Hepatocyte (in vitro differentiated cells): Measurements from ENCODE around the gene RPS6KL1. TPM values are rescaled to one million over a fixed set of nuclear protein-coding genes. Genes with fewer than 3 reads are reported as not detected.

Source experiments
- DNase-seq: peaks from one replicate; pipeline ENCODE4 v3.0.0-alpha.2; 2016; ENCODE audit warnings: low spot score
- H2AFZ ChIP-seq: fragments of 200-600 bp; sonication (generic); 2 replicates; pipeline ENCODE4 v1.6.0; 2016; ENCODE audit warnings: antibody characterized with exemption, mild to moderate bottlenecking
- H3K27ac ChIP-seq: fragments of 200-600 bp; sonication (generic); 2 replicates; pipeline ENCODE4 v1.5.1; 2016; ENCODE audit warnings: mild to moderate bottlenecking
- H3K27me3 ChIP-seq: fragments of 200-600 bp; sonication (generic); 2 replicates; pipeline ENCODE4 v1.6.1; 2016
- H3K36me3 ChIP-seq: fragments of 200-600 bp; sonication (generic); replicated peaks from 2 replicates; pipeline ENCODE4 v1.5.1; 2016; ENCODE audit warnings: low read depth; ENCODE audit not compliant: insufficient read depth
- H3K4me1 ChIP-seq: fragments of 200-600 bp; sonication (generic); 2 replicates; pipeline ENCODE4 v1.5.1; 2016; ENCODE audit warnings: mild to moderate bottlenecking, moderate library complexity; ENCODE audit not compliant: insufficient read depth
- H3K4me2 ChIP-seq: fragments of 200-600 bp; sonication (generic); 2 replicates; pipeline ENCODE4 v1.6.0; 2016
- H3K4me3 ChIP-seq: fragments of 200-600 bp; sonication (generic); 2 replicates; pipeline ENCODE4 v1.5.1; 2016; ENCODE audit warnings: mild to moderate bottlenecking
- H3K79me2 ChIP-seq: fragments of 200-600 bp; sonication (generic); 2 replicates; pipeline ENCODE4 v1.6.0; 2017; ENCODE audit warnings: mild to moderate bottlenecking
- H3K9me2 ChIP-seq: fragments of 200-600 bp; sonication (generic); replicated peaks from 2 replicates; pipeline ENCODE4 v1.6.0; 2017; ENCODE audit warnings: mild to moderate bottlenecking; ENCODE audit not compliant: insufficient read depth
- H3K9me3 ChIP-seq: fragments of 200-600 bp; sonication (generic); 2 replicates; pipeline ENCODE4 v1.5.1; 2016; ENCODE audit warnings: low read depth, mild to moderate bottlenecking
- H4K20me1 ChIP-seq: fragments of 200-600 bp; sonication (generic); 2 replicates; pipeline ENCODE4 v1.6.0; 2016; ENCODE audit warnings: mild to moderate bottlenecking; ENCODE audit not compliant: insufficient read depth, poor library complexity, severe bottlenecking
- EZH2 ChIP-seq: fragments of 200-600 bp; sonication (generic); IDR thresholded peaks from 2 replicates; pipeline ENCODE4 v1.6.1; 2016; ENCODE audit warnings: antibody characterized with exemption, mild to moderate bottlenecking, borderline replicate concordance
- EZH2phosphoT487 ChIP-seq: fragments of 200-600 bp; sonication (generic); IDR thresholded peaks from one replicate; pipeline ENCODE4 v1.6.1; 2018; ENCODE audit warnings: antibody characterized with exemption, mild to moderate bottlenecking, low read depth, moderate library complexity; ENCODE audit not compliant: unreplicated experiment, severe bottlenecking
- WGBS: methylation state at CpG from one replicate; pipeline ENCODE4 v1.1.6; 2016; ENCODE audit warnings: low lambda C conversion rate; ENCODE audit errors: missing lambda C conversion rate; 5-methylcytosine and 5-hydroxymethylcytosine counted together
- polyA plus RNA-seq: library from polyadenylated mRNA; unstranded; fragments of >200 nt; fragmentation: Nextera tagmentation; extraction: Ambion mirVana; gene quantifications from 2 replicates; pipeline ENCODE4 v1.2.1, GENCODE V29; 2016
- total RNA-seq: library from RNA; depleted of rRNA; stranded (reverse); fragments of >200 nt; gene quantifications from 2 replicates; pipeline ENCODE4 v1.2.3, GENCODE V29; 2014
- TF ChIP-seq, protein P1 (sequence below): fragments of 200-600 bp; sonication (generic); IDR thresholded peaks from 2 replicates; pipeline ENCODE4 v1.5.1; 2016; ENCODE audit warnings: antibody characterized with exemption, mild to moderate bottlenecking; ENCODE audit not compliant: poor library complexity

The RPS6KL1 gene
- total and polyA plus RNA-seq, 2 experiments from 2014 or later = 0.18 to 0.57 TPM

GRCh38 chr14:74964787-74965485, 41.9 kb upstream of the RPS6KL1 start:
- no peak overlapping the region for H3K27ac ChIP-seq
- no peaks in the 10 kb centered on the region for H3K9me3 ChIP-seq
- DNase-seq = no peak
- H3K36me3 ChIP-seq = no peaks in the 10 kb centered on the region
- no peaks in the 10 kb centered on the region for H4K20me1 ChIP-seq
- no peak overlapping the region for H3K4me2 ChIP-seq
- TF ChIP-seq, protein P1, sequence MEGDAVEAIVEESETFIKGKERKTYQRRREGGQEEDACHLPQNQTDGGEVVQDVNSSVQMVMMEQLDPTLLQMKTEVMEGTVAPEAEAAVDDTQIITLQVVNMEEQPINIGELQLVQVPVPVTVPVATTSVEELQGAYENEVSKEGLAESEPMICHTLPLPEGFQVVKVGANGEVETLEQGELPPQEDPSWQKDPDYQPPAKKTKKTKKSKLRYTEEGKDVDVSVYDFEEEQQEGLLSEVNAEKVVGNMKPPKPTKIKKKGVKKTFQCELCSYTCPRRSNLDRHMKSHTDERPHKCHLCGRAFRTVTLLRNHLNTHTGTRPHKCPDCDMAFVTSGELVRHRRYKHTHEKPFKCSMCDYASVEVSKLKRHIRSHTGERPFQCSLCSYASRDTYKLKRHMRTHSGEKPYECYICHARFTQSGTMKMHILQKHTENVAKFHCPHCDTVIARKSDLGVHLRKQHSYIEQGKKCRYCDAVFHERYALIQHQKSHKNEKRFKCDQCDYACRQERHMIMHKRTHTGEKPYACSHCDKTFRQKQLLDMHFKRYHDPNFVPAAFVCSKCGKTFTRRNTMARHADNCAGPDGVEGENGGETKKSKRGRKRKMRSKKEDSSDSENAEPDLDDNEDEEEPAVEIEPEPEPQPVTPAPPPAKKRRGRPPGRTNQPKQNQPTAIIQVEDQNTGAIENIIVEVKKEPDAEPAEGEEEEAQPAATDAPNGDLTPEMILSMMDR = no peak
- TF ChIP-seq EZH2 = no peak
- no peak for TF ChIP-seq EZH2phosphoT487
- 86% methylated on average over 4 of the region's 4 CpGs for WGBS
- no peaks in the 10 kb centered on the region for H3K27me3 ChIP-seq
- H2AFZ ChIP-seq = no peak overlapping the region
- H3K4me1 ChIP-seq = peaks cover 8% of the 10 kb centered on the region
- no peak overlapping the region for H3K4me3 ChIP-seq
- no peaks in the 10 kb centered on the region for H3K9me2 ChIP-seq
- H3K79me2 ChIP-seq = no peaks in the 10 kb centered on the region

- Histone ChIP-seq H3K36me3 (no peaks in the 10 kb centered on the region), H3K9me2 (no peaks in the 10 kb centered on the region), H3K4me2 (no peak overlapping the region), H3K4me1 (peaks cover 8% of the 10 kb centered on the region), H3K9me3 (no peaks in the 10 kb centered on the region), H2AFZ (no peak overlapping the region), H3K27me3 (no peaks in the 10 kb centered on the region), H3K27ac (peak overlapping the region; percentile 18), H3K79me2 (no peaks in the 10 kb centered on the region), H4K20me1 (no peaks in the 10 kb centered on the region), H3K4me3 (no peak overlapping the region)
- WGBS = 38% methylated on average over 9 of the region's 9 CpGs
- no peak for DNase-seq
- TF ChIP-seq, protein P1 = no peak
- TF ChIP-seq EZH2phosphoT487 (no peak), EZH2 (no peak)
Observed at GRCh38 chr14:74963705-74964271, 40.7 kb upstream of the RPS6KL1 start.

GRCh38 chr14:74963178-74963704, 40.2 kb upstream of the RPS6KL1 start:
- no peaks in the 10 kb centered on the region for H3K9me2 ChIP-seq
- 79% methylated on average over 12 of the region's 12 CpGs for WGBS
- no peak for DNase-seq
- H3K9me3 ChIP-seq = no peaks in the 10 kb centered on the region
- no peak overlapping the region for H3K4me3 ChIP-seq
- TF ChIP-seq EZH2 (no peak), EZH2phosphoT487 (no peak)
- TF ChIP-seq, protein P1 = no peak
- H4K20me1 ChIP-seq = no peaks in the 10 kb centered on the region
- H3K36me3 ChIP-seq = no peaks in the 10 kb centered on the region
- no peak overlapping the region for H3K27ac ChIP-seq
- H3K4me1 ChIP-seq = peaks cover 8% of the 10 kb centered on the region
- no peak overlapping the region for H2AFZ ChIP-seq
- H3K27me3 ChIP-seq = no peaks in the 10 kb centered on the region
- no peaks in the 10 kb centered on the region for H3K79me2 ChIP-seq
- no peak overlapping the region for H3K4me2 ChIP-seq
